Measurements from ENCODE around the gene SLC30A3.
A peak's percentile ranks its signal among the peaks of the same experiment; 100 is the strongest.

The SLC30A3 gene

GRCh38 chr2:27211943-27212625 lies 50.8 kb downstream of the SLC30A3 start, which contains the start of the genes ATRAID and SLC5A6:
Gene ATRAID, plus strand, starts transcription at chr2:27212041. Its CDS starts 328 bp downstream, at chr2:27212369.
Gene SLC5A6, minus strand, starts transcription at chr2:27212268. Its CDS starts 4,618 bp downstream, at chr2:27207650.
- H2BK15ac ChIP-seq (ENCODE audit: low read length): peak within 1 kb of the TSS; percentile 30
- peak within 1 kb of the TSS; percentile 95 to 97 for H3K4me3 ChIP-seq (ENCODE audit: low read length in 2 of 2)
- H2BK5ac ChIP-seq (ENCODE audit: low read length): peak within 1 kb of the TSS; percentile 84
- H3K18ac ChIP-seq (ENCODE audit: low read length): peak within 1 kb of the TSS; percentile 96
- peak within 1 kb of the TSS; percentile 90 for H3K23ac ChIP-seq (ENCODE audit: low read depth, low read length, poor library complexity)
- peak within 1 kb of the TSS; percentile 93 for H3K27ac ChIP-seq (replicated peaks; ENCODE audit: low read length)
- peak within 1 kb of the TSS; percentile 6 for H2BK120ac ChIP-seq (ENCODE audit: low read depth, low read length)
- no peak within 1 kb of the TSS for H3K4ac ChIP-seq (ENCODE audit: low read length)
- peaks cover 5% of the 10 kb centered on the region for H3K79me1 ChIP-seq (ENCODE audit: low read depth, low read length)
- no peak within 1 kb of the TSS for H4K91ac ChIP-seq (ENCODE audit: low read depth, low read length, poor library complexity)
- H3K4me2 ChIP-seq (ENCODE audit: insufficient read depth, low read length, poor library complexity, severe bottlenecking): peak within 1 kb of the TSS; percentile 84
- no CpG with 5 or more reads among the region's 73 CpGs for WGBS, 2 donors (ENCODE audit: extremely low coverage in 2 of 2, insufficient read length in 2 of 2, insufficient replicate concordance in 1 of 2)
- peak; percentile 85 for DNase-seq (ENCODE audit: low spot score)
- H4K8ac ChIP-seq (ENCODE audit: low read depth, low read length): peak within 1 kb of the TSS; percentile 70
- peak within 1 kb of the TSS; percentile 100 for H2AFZ ChIP-seq (ENCODE audit: low read length)
- H2BK12ac ChIP-seq (ENCODE audit: low read length): no peak within 1 kb of the TSS
- no peak within 1 kb of the TSS for H3K14ac ChIP-seq (ENCODE audit: low read length)
- peak within 1 kb of the TSS; percentile 53 for H2AK5ac ChIP-seq (ENCODE audit: low read depth, low read length)
- H3K9me3 ChIP-seq (replicated peaks in 1 of 2; ENCODE audit: control insufficient read depth in 2 of 2, insufficient read depth in 1 of 2, low read depth in 1 of 2, low read length in 2 of 2): no peaks in the 10 kb centered on the region
- peaks cover 4 to 8% of the 10 kb centered on the region in 2 donors for H3K4me1 ChIP-seq (ENCODE audit: control insufficient read depth in 2 of 2, insufficient read depth in 1 of 2, low read depth in 1 of 2, low read length in 2 of 2)
- no peaks in the 10 kb centered on the region for H3K27me3 ChIP-seq (ENCODE audit: control insufficient read depth in 3 of 3, insufficient read depth in 3 of 3, low read depth in 1 of 3, low read length in 3 of 3)
- H3K36me3 ChIP-seq (replicated peaks in 1 of 2; ENCODE audit: control insufficient read depth in 2 of 2, insufficient read depth in 2 of 2, low read length in 2 of 2): peaks cover 14 to 69% of the 10 kb centered on the region in 2 donors
- H3K9ac ChIP-seq (ENCODE audit: low read depth, low read length, poor library complexity): peak within 1 kb of the TSS; percentile 99

- Histone ChIP-seq H2AK5ac (ENCODE audit: low read depth, low read length) (no peak overlapping the region), H4K8ac (ENCODE audit: low read depth, low read length) (no peak overlapping the region), H3K4ac (ENCODE audit: low read length) (no peak overlapping the region), H3K27me3 (ENCODE audit: control insufficient read depth in 3 of 3, insufficient read depth in 3 of 3, low read depth in 1 of 3, low read length in 3 of 3) (no peaks in the 10 kb centered on the region), H3K14ac (ENCODE audit: low read length) (no peak overlapping the region), H3K18ac (ENCODE audit: low read length) (peak overlapping the region; percentile 31), H3K9ac (ENCODE audit: low read depth, low read length, poor library complexity) (peak overlapping the region; percentile 82), H3K36me3 (replicated peaks in 1 of 2; ENCODE audit: control insufficient read depth in 2 of 2, insufficient read depth in 2 of 2, low read length in 2 of 2) (peaks cover 19 to 69% of the 10 kb centered on the region in 2 donors), H2BK120ac (ENCODE audit: low read depth, low read length) (no peak overlapping the region), H3K23ac (ENCODE audit: low read depth, low read length, poor library complexity) (no peak overlapping the region), H3K4me2 (ENCODE audit: insufficient read depth, low read length, poor library complexity, severe bottlenecking) (peak overlapping the region; percentile 84), H2AFZ (ENCODE audit: low read length) (peak overlapping the region; percentile 100), H4K91ac (ENCODE audit: low read depth, low read length, poor library complexity) (no peak overlapping the region), H2BK5ac (ENCODE audit: low read length) (no peak overlapping the region), H3K79me1 (ENCODE audit: low read depth, low read length) (peaks cover 8% of the 10 kb centered on the region), H3K27ac (replicated peaks; ENCODE audit: low read length) (peak overlapping the region; percentile 55), H3K4me3 (ENCODE audit: low read length in 2 of 2) (peak overlapping the region; percentile 86 to 97), H2BK12ac (ENCODE audit: low read length) (no peak overlapping the region), H2BK15ac (ENCODE audit: low read length) (no peak overlapping the region), H3K4me1 (ENCODE audit: control insufficient read depth in 2 of 2, insufficient read depth in 1 of 2, low read depth in 1 of 2, low read length in 2 of 2) (peaks cover 4 to 5% of the 10 kb centered on the region in 2 donors), H3K9me3 (replicated peaks in 1 of 2; ENCODE audit: control insufficient read depth in 2 of 2, insufficient read depth in 1 of 2, low read depth in 1 of 2, low read length in 2 of 2) (no peaks in the 10 kb centered on the region)
- DNase-seq (ENCODE audit: low spot score): no peak
- no CpG with 5 or more reads among the region's 48 CpGs for WGBS, 2 donors (ENCODE audit: extremely low coverage in 2 of 2, insufficient read length in 2 of 2, insufficient replicate concordance in 1 of 2)
These were observed 51.5 kb downstream of the SLC30A3 start for GRCh38 chr2:27211241-27211942.

- H3K79me1 ChIP-seq (ENCODE audit: low read depth, low read length): peaks cover 8% of the 10 kb centered on the region
- no peak overlapping the region for H4K91ac ChIP-seq (ENCODE audit: low read depth, low read length, poor library complexity)
- DNase-seq (ENCODE audit: low spot score): no peak
- H3K9ac ChIP-seq (ENCODE audit: low read depth, low read length, poor library complexity): no peak overlapping the region
- no peak overlapping the region for H3K18ac ChIP-seq (ENCODE audit: low read length)
- H3K27ac ChIP-seq (replicated peaks; ENCODE audit: low read length): no peak overlapping the region
- peaks cover 28 to 69% of the 10 kb centered on the region in 2 donors for H3K36me3 ChIP-seq (replicated peaks in 1 of 2; ENCODE audit: control insufficient read depth in 2 of 2, insufficient read depth in 2 of 2, low read length in 2 of 2)
- H4K8ac ChIP-seq (ENCODE audit: low read depth, low read length): no peak overlapping the region
- H2AFZ ChIP-seq (ENCODE audit: low read length): no peak overlapping the region
- no peaks in the 10 kb centered on the region for H3K9me3 ChIP-seq (replicated peaks in 1 of 2; ENCODE audit: control insufficient read depth in 2 of 2, insufficient read depth in 1 of 2, low read depth in 1 of 2, low read length in 2 of 2)
- H3K14ac ChIP-seq (ENCODE audit: low read length): no peak overlapping the region
- no peak overlapping the region for H2BK15ac ChIP-seq (ENCODE audit: low read length)
- WGBS, 2 donors (ENCODE audit: extremely low coverage in 2 of 2, insufficient read length in 2 of 2, insufficient replicate concordance in 1 of 2): no CpG with 5 or more reads among the region's 6 CpGs
- no peak overlapping the region for H3K4me3 ChIP-seq (ENCODE audit: low read length in 2 of 2)
- H2BK5ac ChIP-seq (ENCODE audit: low read length): no peak overlapping the region
- H2BK12ac ChIP-seq (ENCODE audit: low read length): no peak overlapping the region
- H2BK120ac ChIP-seq (ENCODE audit: low read depth, low read length): no peak overlapping the region
- no peak overlapping the region for H3K23ac ChIP-seq (ENCODE audit: low read depth, low read length, poor library complexity)
- no peak overlapping the region for H2AK5ac ChIP-seq (ENCODE audit: low read depth, low read length)
- no peak overlapping the region for H3K4me2 ChIP-seq (ENCODE audit: insufficient read depth, low read length, poor library complexity, severe bottlenecking)
- H3K4me1 ChIP-seq (ENCODE audit: control insufficient read depth in 2 of 2, insufficient read depth in 1 of 2, low read depth in 1 of 2, low read length in 2 of 2): peaks cover 4 to 5% of the 10 kb centered on the region in 2 donors
- no peak overlapping the region for H3K4ac ChIP-seq (ENCODE audit: low read length)
- H3K27me3 ChIP-seq (ENCODE audit: control insufficient read depth in 3 of 3, insufficient read depth in 3 of 3, low read depth in 1 of 3, low read length in 3 of 3): no peaks in the 10 kb centered on the region
These were observed 53.0 kb downstream of the SLC30A3 start for GRCh38 chr2:27209621-27210401.

All from neuronal stem cell (in vitro differentiated cells).